Measurements from ENCODE around the gene PRKAG2. TPM values are rescaled to one million over a fixed set of nuclear protein-coding genes. Genes with fewer than 3 reads are reported as not detected.

Gene PRKAG2
- total RNA-seq, 2 experiments from 2014 or later = 23.5 to 25.6 TPM

DNA sequence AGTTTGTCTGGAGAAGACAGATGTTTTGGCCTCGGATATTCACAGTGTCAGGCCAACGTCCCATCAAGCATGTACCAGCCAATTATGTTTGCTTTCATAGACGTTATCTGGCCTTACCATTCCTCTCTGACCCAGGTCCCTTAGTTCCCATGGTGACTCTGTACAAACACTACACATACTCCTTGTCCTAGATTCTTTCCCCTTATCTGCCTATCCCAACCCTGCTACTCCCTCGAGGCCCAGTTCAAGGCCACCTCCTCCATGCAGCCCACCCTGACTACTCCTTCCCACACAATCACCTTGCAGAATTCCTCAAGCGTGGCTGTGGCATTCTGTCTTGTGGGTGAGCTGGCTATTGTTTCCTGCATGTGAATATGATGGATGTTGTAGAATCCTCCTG is 155.2 kb downstream of the PRKAG2 start:
- Mint-ChIP-seq H3K27ac (no peak overlapping the region), H3K27me3 (no peaks in the 10 kb centered on the region), H3K4me1 (ENCODE audit: low read depth) (peaks cover 3% of the 10 kb centered on the region), H3K9me3 (no peaks in the 10 kb centered on the region), H3K4me3 (no peak overlapping the region), H3K36me3 (no peaks in the 10 kb centered on the region)
- intact Hi-C loops (cut with micrococcal nuclease) = no loop called here
- no peak for DNase-seq
- ChIA-PET POLR2A (no interaction called here), CTCF (no interaction called here)

DNA sequence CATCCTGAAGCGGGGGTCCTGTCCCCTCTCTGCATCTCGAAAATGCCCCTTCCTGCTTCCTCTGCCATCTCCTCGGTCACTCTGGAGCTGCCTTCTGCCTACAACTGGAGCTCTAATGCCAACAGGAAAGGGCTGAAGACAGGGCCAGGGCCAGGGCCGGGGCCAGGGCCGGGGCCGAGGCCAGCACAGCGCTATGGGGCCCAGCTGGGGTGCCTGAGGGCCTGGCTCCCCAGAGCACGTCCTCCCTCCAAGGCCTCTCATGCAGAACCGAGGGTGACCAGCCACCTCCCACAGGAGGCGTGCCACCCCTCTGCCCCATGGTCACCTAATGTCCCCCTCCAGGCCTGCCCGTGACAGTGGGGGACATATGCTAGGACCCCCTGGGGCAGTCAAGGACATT is 155.7 kb downstream of the PRKAG2 start:
- Mint-ChIP-seq H3K4me1 (ENCODE audit: low read depth) (no peaks in the 10 kb centered on the region), H3K27ac (no peak overlapping the region), H3K36me3 (no peaks in the 10 kb centered on the region), H3K27me3 (no peaks in the 10 kb centered on the region), H3K9me3 (no peaks in the 10 kb centered on the region), H3K4me3 (no peak overlapping the region)
- intact Hi-C loops (cut with micrococcal nuclease) = no loop called here
- ChIA-PET POLR2A (no interaction called here), CTCF (no interaction called here)
- no peak for DNase-seq

- ChIA-PET CTCF (interaction anchor here (0.6 kb wide), 1 partner anchor 350 kb away, joined by 3 read pairs; no protein-coding TSS in a partner anchor), POLR2A (no interaction called here)
Observed at GRCh38 chr7:151720280-151720679, 156.6 kb downstream of the PRKAG2 start.

DNA sequence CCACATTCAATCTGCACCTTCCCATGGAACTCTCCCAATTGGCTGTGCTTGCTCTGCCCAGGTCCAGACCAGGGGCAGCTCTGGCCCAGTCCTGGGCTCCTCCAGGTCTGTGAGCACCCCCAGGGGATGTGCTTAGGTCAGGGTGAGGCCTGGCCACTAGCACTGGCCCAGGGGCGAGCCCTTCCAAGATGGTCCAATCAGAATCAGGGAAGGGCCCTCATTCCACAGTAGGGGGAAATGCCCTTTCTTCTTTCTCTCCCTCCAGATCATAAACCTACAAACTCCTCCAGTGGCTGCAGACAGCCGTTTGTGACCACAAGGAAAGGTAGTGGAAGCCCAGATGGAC is 157.0 kb downstream of the PRKAG2 start:
- H3K27ac Mint-ChIP-seq = no peak overlapping the region
- intact Hi-C loops (cut with micrococcal nuclease) = no loop called here

More at GRCh38 chr7:151720280-151720679, 156.6 kb downstream of the PRKAG2 start:
- intact Hi-C loops (cut with micrococcal nuclease) = no loop called here
- no peaks in the 10 kb centered on the region for H3K4me1 Mint-ChIP-seq (ENCODE audit: low read depth)
- no peak overlapping the region for H3K27ac Mint-ChIP-seq
- no peaks in the 10 kb centered on the region for H3K27me3 Mint-ChIP-seq
- no peak for DNase-seq
- no peak overlapping the region for H3K4me3 Mint-ChIP-seq
- no peaks in the 10 kb centered on the region for H3K36me3 Mint-ChIP-seq
- H3K9me3 Mint-ChIP-seq = no peaks in the 10 kb centered on the region

GRCh38 chr7:151719031-151719896 is 157.7 kb downstream of the PRKAG2 start:
- no peak for DNase-seq
- Mint-ChIP-seq H3K36me3 (no peaks in the 10 kb centered on the region), H3K27me3 (no peaks in the 10 kb centered on the region), H3K4me3 (no peak overlapping the region), H3K9me3 (no peaks in the 10 kb centered on the region), H3K4me1 (ENCODE audit: low read depth) (no peaks in the 10 kb centered on the region), H3K27ac (no peak overlapping the region)
- intact Hi-C loops (cut with micrococcal nuclease) = no loop called here
- CTCF ChIA-PET = no interaction called here
- POLR2A ChIA-PET = no interaction called here

More for the DNA sequence above, 157.0 kb downstream of the PRKAG2 start:
- Mint-ChIP-seq H3K4me1 (ENCODE audit: low read depth) (no peaks in the 10 kb centered on the region), H3K27me3 (no peaks in the 10 kb centered on the region), H3K4me3 (no peak overlapping the region), H3K9me3 (no peaks in the 10 kb centered on the region), H3K36me3 (no peaks in the 10 kb centered on the region)
- ChIA-PET POLR2A (no interaction called here), CTCF (no interaction called here)
- no peak for DNase-seq

- ChIA-PET CTCF (no interaction called here), POLR2A (no interaction called here)
- intact Hi-C loops (cut with micrococcal nuclease) = no loop called here
- no peak overlapping the region for H3K4me3 Mint-ChIP-seq
- H3K27ac Mint-ChIP-seq = no peak overlapping the region
- DNase-seq = no peak
- no peaks in the 10 kb centered on the region for H3K27me3 Mint-ChIP-seq
- no peaks in the 10 kb centered on the region for H3K9me3 Mint-ChIP-seq
- no peaks in the 10 kb centered on the region for H3K36me3 Mint-ChIP-seq
- no peaks in the 10 kb centered on the region for H3K4me1 Mint-ChIP-seq (ENCODE audit: low read depth)
Observed at GRCh38 chr7:151717918-151718317, 159.0 kb downstream of the PRKAG2 start.

GRCh38 chr7:151717415-151717814 is 159.5 kb downstream of the PRKAG2 start:
- Mint-ChIP-seq H3K27ac (no peak overlapping the region), H3K4me1 (ENCODE audit: low read depth) (peaks cover under 1% of the 10 kb centered on the region), H3K36me3 (no peaks in the 10 kb centered on the region), H3K27me3 (no peaks in the 10 kb centered on the region), H3K9me3 (no peaks in the 10 kb centered on the region), H3K4me3 (no peak overlapping the region)
- intact Hi-C loops (cut with micrococcal nuclease) = no loop called here
- ChIA-PET CTCF (no interaction called here), POLR2A (no interaction called here)
- DNase-seq = no peak

DNA sequence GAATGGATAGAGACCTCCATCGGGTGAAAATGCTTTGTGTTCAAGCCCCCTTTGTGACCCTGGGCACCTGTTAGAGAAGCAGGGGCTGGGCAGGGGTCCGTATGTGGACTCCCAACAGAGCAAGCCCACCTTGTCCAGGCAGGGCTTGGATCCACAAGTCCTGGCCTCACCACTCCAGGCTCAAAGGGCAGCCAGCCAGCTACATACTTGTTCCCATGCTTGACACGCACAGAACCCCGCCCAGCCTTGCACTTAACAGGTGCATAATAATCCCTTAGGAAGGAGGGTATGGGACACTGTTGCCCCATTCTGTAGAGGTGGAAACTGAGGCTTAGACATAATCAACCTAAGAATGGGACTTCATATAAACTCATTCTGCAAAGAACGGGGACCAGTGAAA is 160.6 kb downstream of the PRKAG2 start:
- DNase-seq = no peak
- Mint-ChIP-seq H3K36me3 (no peaks in the 10 kb centered on the region), H3K27me3 (no peaks in the 10 kb centered on the region), H3K9me3 (no peaks in the 10 kb centered on the region), H3K4me3 (no peak overlapping the region), H3K4me1 (ENCODE audit: low read depth) (peaks cover 4% of the 10 kb centered on the region), H3K27ac (no peak overlapping the region)
- intact Hi-C loops (cut with micrococcal nuclease) = no loop called here
- CTCF ChIA-PET = no interaction called here
- POLR2A ChIA-PET = no interaction called here

DNA sequence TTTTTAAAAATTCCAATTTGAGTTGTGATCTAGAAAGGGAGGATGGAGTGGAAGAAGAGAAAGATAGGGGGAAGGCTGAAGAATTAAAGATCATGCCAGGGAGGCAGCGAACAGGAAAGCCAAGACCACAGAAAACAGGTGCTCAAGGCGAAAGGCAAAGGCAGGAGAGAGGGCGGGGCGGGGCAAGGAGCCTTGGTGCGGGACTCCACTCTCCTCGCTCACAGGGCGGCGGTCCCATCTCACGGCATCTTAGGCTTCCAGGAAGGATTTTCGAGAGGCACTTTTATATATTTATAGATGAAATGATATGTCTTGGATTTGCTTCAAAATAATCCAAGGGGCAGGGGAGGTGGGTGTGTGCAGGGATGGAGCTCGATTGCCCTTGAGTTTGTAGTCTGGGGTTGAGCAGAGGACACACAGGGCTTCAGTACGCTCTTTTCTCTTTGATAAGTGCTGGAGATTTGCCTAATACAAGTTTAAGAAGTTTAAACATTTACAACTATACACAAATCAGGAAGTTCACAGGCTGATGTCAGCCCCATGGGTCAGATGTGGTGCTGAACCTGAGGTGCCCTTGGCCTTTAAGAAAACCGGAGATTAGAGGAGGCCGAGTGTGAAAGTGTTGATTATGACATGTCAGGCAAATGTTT is 161.1 kb downstream of the PRKAG2 start:
- H3K27me3 Mint-ChIP-seq = no peaks in the 10 kb centered on the region
- H3K36me3 Mint-ChIP-seq = no peaks in the 10 kb centered on the region
- intact Hi-C loops (cut with micrococcal nuclease) = no loop called here
- POLR2A ChIA-PET = no interaction called here
- CTCF ChIA-PET = no interaction called here
- DNase-seq = no peak
- H3K4me3 Mint-ChIP-seq = no peak overlapping the region
- H3K4me1 Mint-ChIP-seq (ENCODE audit: low read depth) = peaks cover 4% of the 10 kb centered on the region
- H3K27ac Mint-ChIP-seq = no peak overlapping the region
- no peaks in the 10 kb centered on the region for H3K9me3 Mint-ChIP-seq

DNA sequence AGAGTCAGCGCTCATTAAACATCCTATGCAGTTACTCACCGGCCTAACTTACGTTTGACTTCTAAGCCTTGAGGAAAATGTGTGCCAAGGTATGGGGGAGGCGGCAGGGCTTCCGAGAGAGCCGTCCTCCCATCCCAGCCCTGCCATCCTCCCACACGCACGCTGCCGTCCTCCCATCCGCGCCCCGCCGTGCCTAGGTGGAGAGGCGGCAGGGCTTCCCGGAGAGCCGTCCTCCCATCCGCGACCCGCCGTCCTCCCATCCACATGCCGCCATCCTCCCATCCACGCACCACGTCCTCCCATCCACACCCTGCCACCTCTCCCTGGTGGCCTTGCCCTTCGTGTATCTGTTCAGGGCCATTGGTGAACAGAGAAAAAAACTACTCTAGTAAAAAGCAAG is 162.7 kb downstream of the PRKAG2 start:
- intact Hi-C loops (cut with micrococcal nuclease) = no loop called here
- Mint-ChIP-seq H3K27me3 (no peaks in the 10 kb centered on the region), H3K9me3 (no peaks in the 10 kb centered on the region), H3K4me3 (no peak overlapping the region), H3K36me3 (no peaks in the 10 kb centered on the region), H3K4me1 (ENCODE audit: low read depth) (peaks cover 4% of the 10 kb centered on the region), H3K27ac (no peak overlapping the region)
- no peak for DNase-seq
- ChIA-PET CTCF (no interaction called here), POLR2A (no interaction called here)

DNA sequence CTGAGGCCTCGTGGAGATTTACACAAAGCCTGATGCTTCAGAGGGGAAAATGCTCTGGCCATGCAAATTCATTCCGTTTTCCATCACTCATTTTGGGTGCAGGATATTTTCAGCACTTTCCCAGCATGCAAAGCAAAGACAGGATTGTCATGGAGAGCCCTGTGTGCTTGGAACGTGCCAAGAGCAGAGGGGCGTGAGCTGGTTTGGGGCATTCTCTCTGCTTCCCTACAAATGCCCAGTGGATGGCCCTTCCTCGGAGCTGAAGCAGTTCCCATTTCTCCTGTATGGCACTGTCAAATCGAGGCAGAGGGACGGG is 164.1 kb downstream of the PRKAG2 start:
- Mint-ChIP-seq H3K9me3 (no peaks in the 10 kb centered on the region), H3K27me3 (no peaks in the 10 kb centered on the region), H3K36me3 (no peaks in the 10 kb centered on the region), H3K27ac (no peak overlapping the region), H3K4me1 (ENCODE audit: low read depth) (peaks cover 4% of the 10 kb centered on the region), H3K4me3 (no peak overlapping the region)
- intact Hi-C loops (cut with micrococcal nuclease) = no loop called here
- DNase-seq = no peak
- ChIA-PET CTCF (no interaction called here), POLR2A (no interaction called here)

DNA sequence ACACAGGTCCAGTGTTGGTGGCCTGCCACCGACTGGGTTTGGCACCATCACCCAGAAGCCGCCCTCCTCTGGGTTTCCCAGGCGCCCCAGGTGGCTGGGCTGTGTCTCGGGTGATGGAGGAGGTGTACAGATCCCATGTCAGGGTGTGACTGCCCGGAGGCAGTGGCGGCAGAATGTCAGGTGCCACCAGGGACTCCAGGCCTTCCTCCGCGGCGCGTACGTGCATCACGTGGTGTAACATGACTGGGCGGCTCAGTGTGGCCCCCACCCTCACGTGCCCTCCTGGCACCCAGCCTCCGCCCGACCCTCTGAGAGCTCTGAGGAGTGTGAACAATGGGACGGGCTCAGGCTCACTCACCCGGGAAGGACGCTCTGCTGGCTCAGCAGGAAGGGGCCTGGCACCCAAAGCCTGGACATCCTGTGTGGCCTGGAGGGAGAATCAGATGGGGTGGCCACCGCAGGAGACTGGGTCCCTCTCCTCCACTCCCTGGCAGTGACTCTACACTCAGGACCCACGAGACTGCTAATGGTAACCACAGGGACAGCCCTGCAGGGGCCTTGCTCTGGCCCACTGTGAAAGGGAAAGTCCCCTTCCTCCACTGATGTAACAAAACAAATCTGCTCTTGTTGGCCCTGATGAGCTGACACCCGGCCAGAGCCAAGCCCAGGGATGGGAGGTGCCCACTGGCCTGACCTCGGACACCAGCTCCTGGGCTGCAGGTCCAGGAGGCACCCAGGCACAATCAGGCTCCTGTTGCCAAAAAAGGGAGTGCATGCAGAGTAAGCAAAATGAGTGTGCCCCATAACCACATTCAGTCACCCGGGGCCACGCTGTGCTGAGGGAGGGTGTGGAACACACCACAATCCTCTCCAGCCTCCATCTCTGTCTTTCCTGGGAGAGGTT is 164.8 kb downstream of the PRKAG2 start:
- Mint-ChIP-seq H3K4me1 (ENCODE audit: low read depth) (peaks cover 4% of the 10 kb centered on the region), H3K27me3 (no peaks in the 10 kb centered on the region), H3K27ac (no peak overlapping the region), H3K9me3 (no peaks in the 10 kb centered on the region), H3K4me3 (no peak overlapping the region), H3K36me3 (no peaks in the 10 kb centered on the region)
- intact Hi-C loops (cut with micrococcal nuclease) = no loop called here
- ChIA-PET CTCF (no interaction called here), POLR2A (no interaction called here)
- peak; percentile 12 for DNase-seq

Measured in activated CD4-positive, alpha-beta memory T cell treated with anti-CD3 and anti-CD28 coated beads for 36 hours (primary cell).